Peyer's patch (tissue), 4 donors: ENCODE data around the gene SORBS1.

ENCODE experiments used
- CTCF ChIP-seq, 6 experiments: fragments of 450-650 bp in 4 of 6; fragments of 200-600 bp in 2 of 6; sonication (generic) in 1 of 6; IDR thresholded peaks; one replicate each; pipeline ENCODE4 v1.5.1; 2017 to 2019; ENCODE audit warnings: antibody characterized with exemption in 6 of 6, mild to moderate bottlenecking in 3 of 6, moderate library complexity in 1 of 6
- POLR2A ChIP-seq, 2 donors: fragments of 450-650 bp; IDR thresholded peaks; one replicate each; pipeline ENCODE4 v1.5.1; 2017; ENCODE audit warnings: antibody characterized with exemption in 2 of 2, mild to moderate bottlenecking in 2 of 2, moderate library complexity in 2 of 2

GRCh38 chr10:95559471-95559870 is 1.7 kb downstream of the SORBS1 start:
- no peak for TF ChIP-seq CTCF (IDR thresholded peaks at IDR 0.05)
- no peak for TF ChIP-seq POLR2A (IDR thresholded peaks at IDR 0.05)
